ENCODE results near the gene FAM200A.

GRCh38 chr7:99543916-99544315, 8.0 kb downstream of the FAM200A start:
- TF ChIP-seq POLR2A (IDR thresholded peaks at IDR 0.05; ENCODE audit: low read depth, low read length) (no peak), POLR2AphosphoS5 (IDR thresholded peaks at IDR 0.05; ENCODE audit: low read depth, low read length) (no peak), TAF1 (IDR thresholded peaks at IDR 0.05; ENCODE audit: low read depth, low read length) (no peak), SPI1 (IDR thresholded peaks at IDR 0.05; ENCODE audit: low read depth, low read length) (no peak), POU2F2 (IDR thresholded peaks at IDR 0.05; ENCODE audit: low read depth, low read length) (no peak), PAX5 (IDR thresholded peaks at IDR 0.05; ENCODE audit: insufficient read depth, low read length, severe bottlenecking) (no peak)

All from GM12891 (cell line).